DMS 273 (cell line): ENCODE measurements around the gene NUDT1.

ENCODE experiments used
- DNase-seq: peaks from one replicate; lab custom pipeline; 2025; ENCODE audit not compliant: unreplicated experiment; lab: John Stamatoyannopoulos, UW

Gene NUDT1

GRCh38 chr7:2295936-2296620, 54.1 kb downstream of the NUDT1 start:
- DNase-seq = no peak

GRCh38 chr7:2296832-2297231, 54.8 kb downstream of the NUDT1 start:
- no peak for DNase-seq

GRCh38 chr7:2299131-2299829, 57.3 kb downstream of the NUDT1 start:
- DNase-seq = no peak

- DNase-seq = no peak
These were observed 58.0 kb downstream of the NUDT1 start for GRCh38 chr7:2299870-2300512.
